Measurements from ENCODE around the gene RNF220.

- TF ChIP-seq MAX (CRISPR knock-in tag; IDR thresholded peaks at IDR 0.05) (no peak), PHF20 (IDR thresholded peaks at IDR 0.05; ENCODE audit: partially characterized antibody) (no peak), CHD2 (IDR thresholded peaks at IDR 0.05; ENCODE audit: low read depth, low read length) (no peak), ETV1 (tag; conservative IDR thresholded peaks at IDR 0.05; ENCODE audit: low read depth) (no peak), FOXM1 (IDR thresholded peaks at IDR 0.05; ENCODE audit: low read depth) (no peak), FOXM1 (CRISPR knock-in tag; IDR thresholded peaks at IDR 0.05; ENCODE audit: low read depth) (no peak)
Observed at GRCh38 chr1:44413740-44414139, 8.7 kb downstream of the RNF220 start.

Data from K562 (cell line).